Effector memory CD8-positive, alpha-beta T cell (primary cell): ENCODE results near the gene PELI2.

Source experiments
- ATAC-seq: fragments of 150-1000 bp; cut with Tn5 transposase; replicated peaks from 2 replicates; pipeline ENCODE4 v1.10.0; 2021; ENCODE audit warnings: mild to moderate bottlenecking, moderate library complexity
- DNase-seq, 3 experiments: peaks; one replicate each; pipeline ENCODE4 v3.0.0; 2021
- H3K27ac Mint-ChIP-seq, 2 donors: one replicate each; pipeline ENCODE4 v1.8.0; 2022; ENCODE audit warnings: mild to moderate bottlenecking in 2 of 2, mixed read lengths in 2 of 2, moderate library complexity in 2 of 2
- H3K27me3 Mint-ChIP-seq, 2 donors: one replicate each; pipeline ENCODE4 v1.8.0; 2022; ENCODE audit warnings: mixed read lengths in 2 of 2
- H3K36me3 Mint-ChIP-seq: one replicate; pipeline ENCODE4 v1.8.0; 2022; ENCODE audit warnings: mild to moderate bottlenecking, moderate library complexity, mixed read lengths; ENCODE audit not compliant: insufficient read depth
- H3K4me1 Mint-ChIP-seq, 2 donors: one replicate each; pipeline ENCODE4 v1.8.0; 2022; ENCODE audit warnings: low read depth in 2 of 2, mixed read lengths in 2 of 2
- H3K4me3 Mint-ChIP-seq, 2 donors: one replicate each; pipeline ENCODE4 v1.8.0; 2022; ENCODE audit warnings: mild to moderate bottlenecking in 2 of 2, mixed read lengths in 2 of 2, moderate library complexity in 2 of 2
- H3K9me3 Mint-ChIP-seq, 2 donors: one replicate each; pipeline ENCODE4 v1.8.0; 2022; ENCODE audit warnings: mixed read lengths in 2 of 2

The PELI2 gene

GRCh38 chr14:56309198-56309597 is 191.0 kb downstream of the PELI2 start:
- ATAC-seq (no peak), DNase-seq (no peak)
- Mint-ChIP-seq H3K27me3 (no peaks in the 10 kb centered on the region), H3K4me1 (no peaks in the 10 kb centered on the region), H3K27ac (no peak overlapping the region), H3K36me3 (no peaks in the 10 kb centered on the region), H3K4me3 (no peak overlapping the region), H3K9me3 (peaks cover 0 to 1% of the 10 kb centered on the region in 2 donors)

DNA sequence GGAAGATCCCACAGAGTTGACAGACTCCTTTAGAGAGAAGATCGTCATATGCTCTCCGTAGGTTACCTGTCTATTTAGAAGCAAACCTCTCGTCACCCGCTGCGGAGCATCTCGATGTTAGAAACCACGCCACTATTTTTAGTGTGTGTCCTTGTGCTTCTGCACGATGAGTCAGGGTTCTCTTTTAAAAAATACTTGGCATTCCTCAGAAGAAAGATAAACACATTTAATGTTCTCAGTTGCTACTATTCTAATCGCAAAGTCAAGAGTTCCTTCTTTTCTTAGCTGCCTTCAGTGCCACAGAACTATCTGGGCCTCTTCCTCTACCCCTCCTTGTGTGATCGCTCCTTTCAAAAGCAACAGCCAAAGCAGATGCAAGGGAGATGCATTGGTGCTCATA is 192.4 kb downstream of the PELI2 start:
- H3K9me3 Mint-ChIP-seq: peaks cover 0 to 1% of the 10 kb centered on the region in 2 donors
- no peak overlapping the region for H3K27ac Mint-ChIP-seq
- H3K4me1 Mint-ChIP-seq: no peaks in the 10 kb centered on the region
- DNase-seq: no peak
- no peak for ATAC-seq
- peaks cover 0 to 7% of the 10 kb centered on the region in 2 donors for H3K27me3 Mint-ChIP-seq
- no peaks in the 10 kb centered on the region for H3K36me3 Mint-ChIP-seq
- no peak overlapping the region for H3K4me3 Mint-ChIP-seq

- Mint-ChIP-seq H3K27ac (no peak overlapping the region), H3K36me3 (no peaks in the 10 kb centered on the region), H3K27me3 (peaks cover 0 to 12% of the 10 kb centered on the region in 2 donors), H3K4me1 (no peaks in the 10 kb centered on the region), H3K4me3 (no peak overlapping the region), H3K9me3 (peaks cover 0 to 1% of the 10 kb centered on the region in 2 donors)
- DNase-seq (no peak), ATAC-seq (no peak)
Observed at GRCh38 chr14:56313789-56314188, 195.6 kb downstream of the PELI2 start.

GRCh38 chr14:56318393-56319115 is 200.3 kb downstream of the PELI2 start:
- no peak overlapping the region for H3K4me3 Mint-ChIP-seq
- no peak for ATAC-seq

DNA sequence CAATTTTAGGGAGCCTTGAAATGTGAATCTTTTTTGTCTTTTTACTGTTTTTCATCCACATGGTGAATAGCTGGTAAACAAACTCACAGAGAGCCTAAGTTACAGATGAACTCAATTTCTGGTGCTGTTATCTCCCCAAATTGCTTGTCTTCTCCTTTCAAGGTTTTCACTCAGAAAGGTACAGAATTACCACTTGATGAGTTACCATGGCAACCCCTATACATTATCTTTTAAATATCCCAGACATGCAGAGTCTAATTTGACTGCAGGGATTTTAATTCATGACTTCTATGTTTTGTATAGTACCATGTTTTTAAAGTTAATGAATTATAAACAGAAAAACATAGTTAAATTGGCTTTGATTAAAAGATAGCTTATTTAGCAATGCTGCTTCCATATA is 203.7 kb downstream of the PELI2 start:
- no peak overlapping the region for H3K4me3 Mint-ChIP-seq
- DNase-seq: no peak
- no peak for ATAC-seq
- peaks cover 0 to 6% of the 10 kb centered on the region in 2 donors for H3K27me3 Mint-ChIP-seq
- no peaks in the 10 kb centered on the region for H3K4me1 Mint-ChIP-seq
- H3K36me3 Mint-ChIP-seq: no peaks in the 10 kb centered on the region
- no peak overlapping the region for H3K27ac Mint-ChIP-seq
- H3K9me3 Mint-ChIP-seq: peaks cover 0 to 1% of the 10 kb centered on the region in 2 donors

More at GRCh38 chr14:56318393-56319115, 200.3 kb downstream of the PELI2 start:
- no peaks in the 10 kb centered on the region for H3K4me1 Mint-ChIP-seq
- H3K27ac Mint-ChIP-seq: no peak overlapping the region
- H3K36me3 Mint-ChIP-seq: no peaks in the 10 kb centered on the region
- H3K27me3 Mint-ChIP-seq: peaks cover 0 to 12% of the 10 kb centered on the region in 2 donors
- no peaks in the 10 kb centered on the region for H3K9me3 Mint-ChIP-seq
- no peak for DNase-seq

DNA sequence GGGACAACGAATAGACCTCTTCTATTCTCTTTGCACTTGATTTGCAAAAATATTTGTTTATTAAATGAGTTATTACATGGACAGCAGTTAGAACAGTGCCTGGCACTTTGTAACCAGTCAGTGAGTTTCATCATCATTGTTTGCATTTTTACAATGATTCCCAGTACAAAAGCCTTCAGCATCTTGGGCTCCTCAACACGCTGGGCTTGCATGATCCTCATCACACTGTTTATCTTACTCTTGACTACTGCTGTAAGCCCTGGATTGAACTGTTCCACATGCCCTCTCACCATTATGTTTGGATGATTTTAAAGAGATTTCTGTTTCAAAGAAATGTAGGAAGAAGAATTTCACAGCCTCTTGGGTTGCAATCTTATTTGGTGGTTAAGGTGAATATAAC is 204.3 kb downstream of the PELI2 start:
- peaks cover 0 to 2% of the 10 kb centered on the region in 2 donors for H3K9me3 Mint-ChIP-seq
- H3K4me1 Mint-ChIP-seq: no peaks in the 10 kb centered on the region
- H3K4me3 Mint-ChIP-seq: no peak overlapping the region
- no peak for ATAC-seq
- no peaks in the 10 kb centered on the region for H3K36me3 Mint-ChIP-seq
- peaks cover 0 to 6% of the 10 kb centered on the region in 2 donors for H3K27me3 Mint-ChIP-seq
- DNase-seq: no peak
- no peak overlapping the region for H3K27ac Mint-ChIP-seq

GRCh38 chr14:56324454-56324853 is 206.2 kb downstream of the PELI2 start:
- no peak overlapping the region for H3K27ac Mint-ChIP-seq
- ATAC-seq: no peak
- H3K36me3 Mint-ChIP-seq: no peaks in the 10 kb centered on the region
- no peak for DNase-seq
- H3K4me3 Mint-ChIP-seq: no peak overlapping the region
- H3K4me1 Mint-ChIP-seq: no peaks in the 10 kb centered on the region
- H3K9me3 Mint-ChIP-seq: peaks cover 0 to 2% of the 10 kb centered on the region in 2 donors
- H3K27me3 Mint-ChIP-seq: no peaks in the 10 kb centered on the region

- H3K4me1 Mint-ChIP-seq: no peaks in the 10 kb centered on the region
- H3K9me3 Mint-ChIP-seq: peaks cover 0 to 2% of the 10 kb centered on the region in 2 donors
- H3K4me3 Mint-ChIP-seq: no peak overlapping the region
- H3K36me3 Mint-ChIP-seq: no peaks in the 10 kb centered on the region
- no peaks in the 10 kb centered on the region for H3K27me3 Mint-ChIP-seq
- no peak for DNase-seq
- H3K27ac Mint-ChIP-seq: no peak overlapping the region
- ATAC-seq: no peak
Observed at GRCh38 chr14:56324856-56325699, 206.9 kb downstream of the PELI2 start.

DNA sequence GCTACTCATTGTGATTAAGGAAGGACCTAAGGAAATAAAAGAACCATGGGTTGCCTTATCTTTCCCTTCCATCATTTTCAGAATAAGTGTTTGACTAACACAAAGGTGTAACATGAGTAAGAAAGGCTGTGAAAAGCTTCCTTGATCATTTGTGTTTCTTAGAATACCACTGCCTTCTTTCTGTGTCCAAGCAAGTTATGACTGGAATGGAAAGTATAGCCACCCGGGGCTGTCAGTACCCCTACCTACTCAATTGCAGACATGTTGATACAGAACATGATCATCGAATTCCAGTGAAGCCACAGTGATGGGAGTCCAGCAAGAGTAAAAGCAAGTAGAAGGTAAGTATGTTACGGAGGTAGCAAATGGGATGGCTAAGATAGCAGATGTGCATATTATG is 209.8 kb downstream of the PELI2 start:
- peaks cover 0 to 2% of the 10 kb centered on the region in 2 donors for H3K9me3 Mint-ChIP-seq
- no peak for DNase-seq
- ATAC-seq: no peak
- no peak overlapping the region for H3K27ac Mint-ChIP-seq
- no peaks in the 10 kb centered on the region for H3K27me3 Mint-ChIP-seq
- no peak overlapping the region for H3K4me3 Mint-ChIP-seq
- peaks cover 0 to 4% of the 10 kb centered on the region in 2 donors for H3K4me1 Mint-ChIP-seq
- H3K36me3 Mint-ChIP-seq: no peaks in the 10 kb centered on the region

GRCh38 chr14:56331592-56332216 is 213.5 kb downstream of the PELI2 start:
- no peak overlapping the region for H3K4me3 Mint-ChIP-seq
- no peaks in the 10 kb centered on the region for H3K27me3 Mint-ChIP-seq
- ATAC-seq (no peak), DNase-seq (no peak)
- H3K9me3 Mint-ChIP-seq: peaks cover 0 to 2% of the 10 kb centered on the region in 2 donors
- H3K27ac Mint-ChIP-seq: no peak overlapping the region
- H3K36me3 Mint-ChIP-seq: no peaks in the 10 kb centered on the region
- peaks cover 6% of the 10 kb centered on the region in 2 donors for H3K4me1 Mint-ChIP-seq

- H3K27ac Mint-ChIP-seq: peak overlapping the region in 1 of 2 donors; percentile 49
- DNase-seq: no peak
- H3K9me3 Mint-ChIP-seq: no peaks in the 10 kb centered on the region
- peaks cover 6% of the 10 kb centered on the region in 2 donors for H3K4me1 Mint-ChIP-seq
- ATAC-seq: no peak
- H3K36me3 Mint-ChIP-seq: no peaks in the 10 kb centered on the region
- H3K27me3 Mint-ChIP-seq: no peaks in the 10 kb centered on the region
- no peak overlapping the region for H3K4me3 Mint-ChIP-seq
Observed at GRCh38 chr14:56333359-56334292, 215.4 kb downstream of the PELI2 start.

GRCh38 chr14:56334458-56334857 is 216.2 kb downstream of the PELI2 start:
- H3K27ac Mint-ChIP-seq: no peak overlapping the region
- ATAC-seq: no peak
- no peaks in the 10 kb centered on the region for H3K27me3 Mint-ChIP-seq
- DNase-seq: no peak
- no peaks in the 10 kb centered on the region for H3K9me3 Mint-ChIP-seq
- H3K4me3 Mint-ChIP-seq: no peak overlapping the region
- no peaks in the 10 kb centered on the region for H3K36me3 Mint-ChIP-seq
- H3K4me1 Mint-ChIP-seq: peaks cover 6% of the 10 kb centered on the region in 2 donors

GRCh38 chr14:56338674-56339073 is 220.5 kb downstream of the PELI2 start:
- H3K4me1 Mint-ChIP-seq: peaks cover 2 to 5% of the 10 kb centered on the region in 2 donors
- H3K27me3 Mint-ChIP-seq: no peaks in the 10 kb centered on the region
- H3K9me3 Mint-ChIP-seq: no peaks in the 10 kb centered on the region
- no peaks in the 10 kb centered on the region for H3K36me3 Mint-ChIP-seq
- no peak for ATAC-seq
- no peak overlapping the region for H3K27ac Mint-ChIP-seq
- H3K4me3 Mint-ChIP-seq: no peak overlapping the region
- no peak for DNase-seq
